Activated CD8-positive, alpha-beta T cell treated with anti-CD3 and anti-CD28 coated beads for 36 hours (primary cell): ENCODE results near the gene CRACR2B. TPM values are rescaled to one million over a fixed set of nuclear protein-coding genes. Genes with fewer than 3 reads are reported as not detected.

Source experiments
- ATAC-seq: fragments of 200-7000 bp; cut with Tn5 transposase; one replicate; pipeline ENCODE4 v1.10.0; 2021; ENCODE audit warnings: mild to moderate bottlenecking, moderate library complexity
- CTCF ChIA-PET: fragments of 350-600 bp; sonication (Branson Sonifier 250); formaldehyde crosslinking; loops from one replicate; lab custom pipeline; 2021; ENCODE audit warnings: antibody characterized with exemption; lab: Charles Lee
- POLR2A ChIA-PET: fragments of 350-600 bp; sonication (Branson Sonifier 250); formaldehyde crosslinking; loops from one replicate; lab custom pipeline; 2021; ENCODE audit warnings: antibody characterized with exemption; lab: Charles Lee
- DNase-seq: peaks from one replicate; pipeline ENCODE4 v3.0.0-alpha.2; 2020
- H3K27ac Mint-ChIP-seq: one replicate; pipeline ENCODE4 v1.8.0; 2021; ENCODE audit warnings: mild to moderate bottlenecking, mixed read lengths
- H3K27me3 Mint-ChIP-seq: one replicate; pipeline ENCODE4 v1.8.0; 2021; ENCODE audit warnings: mixed read lengths
- H3K36me3 Mint-ChIP-seq: one replicate; pipeline ENCODE4 v1.8.0; 2021; ENCODE audit warnings: low read depth, mixed read lengths
- H3K4me1 Mint-ChIP-seq: one replicate; pipeline ENCODE4 v1.8.0; 2021; ENCODE audit warnings: low read depth, mixed read lengths
- H3K4me3 Mint-ChIP-seq: one replicate; pipeline ENCODE4 v1.8.0; 2021; ENCODE audit warnings: mild to moderate bottlenecking, moderate library complexity, mixed read lengths
- H3K9me3 Mint-ChIP-seq: one replicate; pipeline ENCODE4 v1.8.0; 2021; ENCODE audit warnings: mixed read lengths
- intact Hi-C: fragments of 100-400 bp; cut with micrococcal nuclease; formaldehyde crosslinking; loops from one replicate; pipeline ENCODE4 v1.10.0; 2022
- total RNA-seq, 2 experiments: library from RNA; stranded (reverse); gene quantifications; one replicate each; pipeline ENCODE4 v1.2.3, GENCODE V29; 2021
- TF ChIP-seq, protein P1 (sequence below): fragments of 200-600 bp; IDR thresholded peaks from one replicate; pipeline ENCODE4 v1.8.0; 2022; ENCODE audit warnings: antibody characterized with exemption, mild to moderate bottlenecking

The CRACR2B gene
- total RNA-seq, 2 experiments from 2014 or later, result 2.1 to 2.4 TPM

DNA sequence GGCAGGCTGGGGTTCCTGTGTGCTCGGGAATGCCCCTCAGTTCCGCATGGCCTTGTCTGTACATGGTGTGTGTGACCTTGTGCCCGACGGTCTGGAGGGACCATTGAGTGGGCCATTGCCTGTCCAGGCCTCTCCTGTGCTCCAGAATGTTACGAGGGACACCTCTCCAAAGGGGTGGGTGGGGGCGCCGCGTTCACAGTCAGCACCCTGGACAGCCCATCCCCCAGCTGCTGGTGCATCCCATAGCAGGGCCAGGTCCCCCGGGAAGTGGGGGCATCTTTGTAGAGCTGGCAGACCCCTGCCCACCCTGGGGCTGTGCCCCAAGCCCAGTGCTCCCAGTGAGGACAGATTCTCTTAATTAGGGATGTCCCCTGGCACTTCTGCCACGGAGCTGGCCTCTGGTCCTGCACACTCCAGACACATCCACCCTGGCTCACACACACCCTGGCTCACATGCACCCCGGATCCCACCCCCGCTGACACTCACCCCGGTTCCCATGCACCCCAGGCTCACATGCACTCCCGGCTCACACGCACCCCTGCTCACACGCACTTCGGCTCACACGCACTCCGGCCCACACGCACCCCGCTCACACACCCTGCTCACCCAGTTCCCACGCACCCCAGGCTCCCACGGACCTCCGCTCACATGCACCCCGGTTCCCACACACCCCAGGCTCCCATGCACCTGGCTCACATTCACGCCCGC is 30.5 kb downstream of the CRACR2B start:
- H3K4me1 Mint-ChIP-seq, result peaks cover 3% of the 10 kb centered on the region
- intact Hi-C loops, result no loop called here
- ChIA-PET CTCF (no interaction called here), POLR2A (no interaction called here)
- DNase-seq (no peak), ATAC-seq (no peak)
- H3K36me3 Mint-ChIP-seq, result no peaks in the 10 kb centered on the region
- TF ChIP-seq, protein P1, sequence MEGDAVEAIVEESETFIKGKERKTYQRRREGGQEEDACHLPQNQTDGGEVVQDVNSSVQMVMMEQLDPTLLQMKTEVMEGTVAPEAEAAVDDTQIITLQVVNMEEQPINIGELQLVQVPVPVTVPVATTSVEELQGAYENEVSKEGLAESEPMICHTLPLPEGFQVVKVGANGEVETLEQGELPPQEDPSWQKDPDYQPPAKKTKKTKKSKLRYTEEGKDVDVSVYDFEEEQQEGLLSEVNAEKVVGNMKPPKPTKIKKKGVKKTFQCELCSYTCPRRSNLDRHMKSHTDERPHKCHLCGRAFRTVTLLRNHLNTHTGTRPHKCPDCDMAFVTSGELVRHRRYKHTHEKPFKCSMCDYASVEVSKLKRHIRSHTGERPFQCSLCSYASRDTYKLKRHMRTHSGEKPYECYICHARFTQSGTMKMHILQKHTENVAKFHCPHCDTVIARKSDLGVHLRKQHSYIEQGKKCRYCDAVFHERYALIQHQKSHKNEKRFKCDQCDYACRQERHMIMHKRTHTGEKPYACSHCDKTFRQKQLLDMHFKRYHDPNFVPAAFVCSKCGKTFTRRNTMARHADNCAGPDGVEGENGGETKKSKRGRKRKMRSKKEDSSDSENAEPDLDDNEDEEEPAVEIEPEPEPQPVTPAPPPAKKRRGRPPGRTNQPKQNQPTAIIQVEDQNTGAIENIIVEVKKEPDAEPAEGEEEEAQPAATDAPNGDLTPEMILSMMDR, result no peak
- H3K27ac Mint-ChIP-seq, result no peak overlapping the region
- no peaks in the 10 kb centered on the region for H3K27me3 Mint-ChIP-seq
- H3K4me3 Mint-ChIP-seq, result no peak overlapping the region
- H3K9me3 Mint-ChIP-seq, result no peaks in the 10 kb centered on the region

DNA sequence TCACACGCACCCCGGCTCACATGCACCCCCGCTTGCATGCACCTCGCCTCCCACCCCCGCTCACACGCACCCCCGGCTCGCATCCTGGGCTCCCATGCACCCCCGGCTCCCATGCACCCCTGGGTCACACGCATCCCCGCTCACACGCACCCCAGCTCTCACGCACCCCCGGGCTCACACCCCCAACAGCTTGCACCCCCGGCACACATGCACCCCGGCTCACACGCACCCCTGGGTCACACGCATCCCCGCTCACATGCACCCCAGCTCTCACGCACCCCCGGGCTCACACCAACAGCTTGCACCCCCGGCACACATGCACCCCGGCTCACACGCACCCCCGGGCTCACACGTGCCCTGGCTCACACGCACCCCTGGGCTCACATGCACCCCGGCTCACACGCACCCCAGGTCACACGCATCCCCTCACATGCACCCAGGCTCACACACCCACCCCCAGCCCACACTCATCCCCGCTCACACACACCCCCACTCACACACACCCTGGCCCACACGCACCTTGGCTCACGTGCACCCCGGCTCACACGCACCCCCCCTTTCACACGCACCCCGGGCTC is 31.1 kb downstream of the CRACR2B start:
- ATAC-seq (no peak), DNase-seq (no peak)
- H3K36me3 Mint-ChIP-seq, result no peaks in the 10 kb centered on the region
- ChIA-PET POLR2A (no interaction called here), CTCF (no interaction called here)
- peaks cover 3% of the 10 kb centered on the region for H3K4me1 Mint-ChIP-seq
- H3K4me3 Mint-ChIP-seq, result no peak overlapping the region
- H3K9me3 Mint-ChIP-seq, result no peaks in the 10 kb centered on the region
- no peak overlapping the region for H3K27ac Mint-ChIP-seq
- no peaks in the 10 kb centered on the region for H3K27me3 Mint-ChIP-seq
- TF ChIP-seq, protein P1, result no peak
- intact Hi-C loops, result no loop called here

DNA sequence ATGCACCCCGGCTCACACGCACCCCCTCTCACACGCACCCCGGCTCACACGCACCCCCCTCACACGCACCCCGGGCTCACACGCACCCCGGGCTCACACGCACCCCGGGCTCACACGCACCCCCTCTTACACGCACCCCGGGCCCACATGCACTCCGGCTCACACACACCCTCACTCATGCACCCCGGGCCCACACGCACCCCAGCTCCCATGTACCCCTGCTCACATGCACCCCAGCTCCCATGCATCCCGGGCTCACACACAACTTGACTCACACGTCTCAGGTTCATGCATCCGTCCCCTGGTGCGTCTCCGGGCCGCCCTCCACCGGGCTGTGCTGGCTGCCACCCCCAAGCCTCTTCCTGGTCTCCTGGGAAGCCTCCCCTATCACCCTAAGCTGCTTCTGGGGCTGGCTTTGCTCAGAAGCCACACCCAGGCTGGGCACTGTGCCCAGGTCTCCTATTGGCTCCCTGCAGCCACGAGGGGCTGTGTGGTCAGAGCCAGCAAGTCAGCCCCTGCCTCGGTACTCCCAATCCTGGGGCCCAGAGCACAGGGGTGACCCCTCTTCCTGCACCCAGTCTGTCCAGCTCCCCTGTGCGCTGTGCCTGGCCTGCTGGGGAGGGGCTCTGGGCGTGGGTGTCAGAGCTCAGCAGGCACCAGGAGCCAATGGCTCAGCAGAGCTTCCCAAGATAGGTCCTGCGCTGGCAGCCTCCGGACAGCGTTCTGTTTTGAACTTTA is 31.8 kb downstream of the CRACR2B start:
- DNase-seq (no peak), ATAC-seq (no peak)
- Mint-ChIP-seq H3K27me3 (no peaks in the 10 kb centered on the region), H3K4me3 (no peak overlapping the region), H3K4me1 (peaks cover 3% of the 10 kb centered on the region), H3K36me3 (no peaks in the 10 kb centered on the region), H3K27ac (no peak overlapping the region), H3K9me3 (no peaks in the 10 kb centered on the region)
- ChIA-PET POLR2A (no interaction called here), CTCF (no interaction called here)
- intact Hi-C loops, result no loop called here
- TF ChIP-seq, protein P1, result no peak

DNA sequence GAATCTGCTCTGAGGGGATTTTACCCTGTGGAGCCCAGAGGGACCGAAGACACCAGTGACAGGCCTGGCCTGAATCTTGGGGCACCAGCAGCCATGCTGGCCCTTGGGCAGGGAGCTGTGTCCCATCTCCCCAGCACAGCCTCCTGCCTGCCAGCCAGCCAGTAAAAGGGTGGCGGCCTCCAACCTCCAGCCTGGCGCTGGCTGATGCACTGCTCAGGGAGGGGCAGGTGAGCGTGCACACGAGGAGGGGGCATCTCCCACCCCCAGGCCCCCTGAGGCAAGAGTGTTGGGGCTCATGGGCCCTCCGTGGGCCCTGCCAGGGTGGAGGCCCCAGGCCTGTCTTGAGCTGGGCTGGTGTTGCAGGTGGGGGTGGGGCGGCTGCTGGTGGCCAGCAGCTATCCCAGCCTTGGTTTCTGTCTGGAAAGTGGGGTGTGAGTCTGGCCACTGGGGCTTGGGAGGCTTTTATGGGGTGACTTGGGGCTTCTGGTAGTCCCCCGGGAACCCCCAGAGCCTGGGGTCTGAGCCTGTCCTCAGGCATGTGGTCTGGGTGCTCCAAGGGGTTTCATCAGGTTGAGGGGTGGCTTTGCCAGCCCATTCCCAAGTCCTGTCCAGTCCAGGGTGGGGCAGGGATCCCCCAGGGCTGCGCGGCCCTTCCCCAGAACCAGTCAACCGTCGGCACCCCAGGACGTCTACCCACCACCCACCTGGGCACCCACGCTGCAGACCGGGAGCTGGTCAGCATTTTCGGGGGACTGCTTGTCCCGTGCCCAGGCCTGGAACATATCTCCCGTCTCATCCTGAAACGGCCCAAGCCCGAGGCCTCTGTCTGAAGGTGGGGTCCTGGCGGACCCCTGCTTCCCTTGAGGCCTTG is 32.8 kb downstream of the CRACR2B start:
- POLR2A ChIA-PET, result interaction anchor here (0.9 kb wide), 1 partner anchor 20 kb away, joined by 3 read pairs; no protein-coding TSS in a partner anchor
- ATAC-seq, result no peak

More for the DNA sequence above, 32.8 kb downstream of the CRACR2B start:
- TF ChIP-seq, protein P1, result no peak
- Mint-ChIP-seq H3K4me1 (peaks cover 3% of the 10 kb centered on the region), H3K4me3 (no peak overlapping the region), H3K27ac (no peak overlapping the region), H3K27me3 (no peaks in the 10 kb centered on the region), H3K36me3 (no peaks in the 10 kb centered on the region), H3K9me3 (no peaks in the 10 kb centered on the region)
- DNase-seq, result no peak
- intact Hi-C loops, result no loop called here
- CTCF ChIA-PET, result no interaction called here
